GM19372 (cell line): Measurements from ENCODE around the gene MPI.
"Not testable (repeated sequence)": the region's sequence is repeated elsewhere in the genome, so short reads cannot be mapped to it uniquely, and the experiment has no call there.

Experiments used
- ATAC-seq: cut with Tn5 transposase; IDR thresholded peaks from one replicate; pipeline ENCODE4 v1.9.1; 2021; ENCODE audit warnings: mild to moderate bottlenecking, low read depth, moderate library complexity; ENCODE audit not compliant: unreplicated experiment

The MPI gene

GRCh38 chr15:74889390-74889882, 406 bp upstream of the MPI start:
- ATAC-seq, result peak; percentile 12

DNA sequence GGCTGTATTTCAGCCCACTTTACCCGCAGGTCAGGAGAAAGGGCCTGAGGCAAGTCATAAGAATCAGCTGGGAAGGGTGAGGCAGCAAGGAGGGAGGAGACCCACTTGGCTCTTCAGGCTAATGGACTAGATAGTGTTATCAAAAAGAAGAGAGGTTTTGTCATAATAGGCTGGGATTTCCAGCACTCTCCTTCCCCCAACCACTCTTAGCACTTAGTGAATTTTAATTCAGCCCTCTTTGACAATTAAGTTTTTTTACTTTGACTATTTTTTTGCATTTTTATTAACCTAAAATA, 771 bp downstream of the MPI start:
- ATAC-seq, result no peak

DNA sequence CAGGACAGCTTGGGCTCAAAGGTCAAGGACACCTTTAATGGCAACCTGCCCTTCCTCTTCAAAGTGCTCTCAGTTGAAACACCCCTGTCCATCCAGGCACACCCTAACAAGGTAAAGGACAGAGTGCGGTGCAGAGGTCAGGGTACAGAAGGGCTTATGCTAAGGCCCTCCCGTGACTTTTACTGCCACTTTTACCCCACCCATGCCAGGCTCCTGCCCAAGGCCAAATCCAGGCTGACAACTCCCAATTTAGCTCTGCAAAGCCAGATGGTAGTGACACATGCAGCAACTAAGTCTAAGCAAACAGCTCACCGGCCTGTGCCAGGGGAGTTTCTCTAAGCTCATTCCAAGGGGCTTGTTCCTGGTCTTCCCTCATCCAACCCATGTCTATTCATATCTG, 1.6 kb downstream of the MPI start:
- no peak for ATAC-seq

DNA sequence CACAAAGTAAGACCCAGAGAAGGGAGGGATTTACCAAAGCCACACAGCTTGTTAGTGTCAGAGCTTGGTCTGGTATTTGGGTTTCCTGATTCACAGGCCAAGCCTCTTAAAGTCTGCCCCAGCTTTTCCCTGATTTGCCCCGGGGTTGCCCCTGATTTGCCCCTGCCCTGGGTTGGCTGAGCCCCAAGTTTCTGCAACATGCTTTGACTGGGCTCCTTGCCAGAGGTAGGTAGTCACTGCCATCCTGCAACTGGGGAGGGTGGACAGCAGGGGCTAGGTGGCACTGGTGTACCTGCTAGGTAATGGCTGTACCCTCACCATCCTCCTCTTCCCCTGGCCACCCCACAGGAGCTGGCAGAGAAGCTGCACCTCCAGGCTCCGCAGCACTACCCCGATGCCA, 2.5 kb downstream of the MPI start:
- no peak for ATAC-seq

DNA sequence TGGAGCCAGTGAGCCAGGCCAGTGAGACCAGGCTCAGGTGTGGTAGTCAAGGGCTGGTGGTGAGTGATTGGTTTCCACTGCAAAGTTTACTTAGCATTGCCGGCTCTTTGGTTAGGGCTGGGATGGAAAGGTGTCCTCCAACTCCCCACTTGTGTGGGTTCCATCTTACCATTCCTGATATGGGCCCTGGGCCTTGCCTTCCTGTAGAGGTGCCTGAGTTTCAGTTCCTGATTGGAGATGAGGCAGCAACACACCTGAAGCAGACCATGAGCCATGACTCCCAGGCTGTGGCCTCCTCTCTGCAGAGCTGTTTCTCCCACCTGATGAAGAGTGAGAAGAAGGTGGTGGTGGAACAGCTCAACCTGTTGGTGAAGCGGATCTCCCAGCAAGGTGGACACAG, 3.1 kb downstream of the MPI start:
- no peak for ATAC-seq

DNA sequence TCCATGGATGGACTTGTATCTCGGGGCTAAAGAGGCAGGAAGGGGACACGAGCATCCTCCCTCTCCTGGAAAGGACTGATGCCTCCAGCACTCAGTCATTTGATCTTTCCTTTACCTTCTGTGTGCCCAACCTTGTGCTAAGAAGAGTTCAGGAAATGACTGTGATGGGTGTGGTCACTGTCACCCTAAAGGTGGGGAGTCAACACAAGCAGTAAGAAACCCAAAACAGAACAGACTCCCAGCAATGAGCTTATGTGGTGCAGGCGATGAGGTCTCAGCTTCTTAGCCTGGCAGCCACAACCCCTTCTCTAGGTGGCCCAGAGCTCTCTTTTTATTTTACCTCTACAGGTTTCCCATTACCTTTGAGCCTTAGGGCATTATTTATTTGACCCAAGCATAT, 3.8 kb downstream of the MPI start:
- no peak for ATAC-seq

GRCh38 chr15:74894383-74894782, 4.5 kb downstream of the MPI start:
- ATAC-seq, result not testable (repeated sequence)

DNA sequence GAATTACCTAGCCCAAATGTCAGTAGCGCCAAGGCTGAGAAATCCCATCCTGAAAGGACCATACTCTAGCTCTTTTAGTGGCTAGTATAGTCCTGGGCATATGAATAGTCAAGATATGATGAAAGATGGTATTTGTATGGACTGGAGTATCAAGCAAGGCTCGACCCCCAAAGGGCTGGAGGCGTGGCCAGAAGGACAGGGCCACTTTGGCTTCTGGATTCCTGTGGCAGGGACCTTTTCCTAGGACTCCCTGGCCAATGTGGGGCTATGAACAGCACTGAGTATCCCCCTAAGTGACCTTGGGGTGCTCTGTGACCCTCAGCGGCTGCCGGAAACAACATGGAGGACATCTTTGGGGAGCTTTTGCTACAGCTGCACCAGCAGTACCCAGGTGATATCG, 6.0 kb downstream of the MPI start:
- no peak for ATAC-seq

DNA sequence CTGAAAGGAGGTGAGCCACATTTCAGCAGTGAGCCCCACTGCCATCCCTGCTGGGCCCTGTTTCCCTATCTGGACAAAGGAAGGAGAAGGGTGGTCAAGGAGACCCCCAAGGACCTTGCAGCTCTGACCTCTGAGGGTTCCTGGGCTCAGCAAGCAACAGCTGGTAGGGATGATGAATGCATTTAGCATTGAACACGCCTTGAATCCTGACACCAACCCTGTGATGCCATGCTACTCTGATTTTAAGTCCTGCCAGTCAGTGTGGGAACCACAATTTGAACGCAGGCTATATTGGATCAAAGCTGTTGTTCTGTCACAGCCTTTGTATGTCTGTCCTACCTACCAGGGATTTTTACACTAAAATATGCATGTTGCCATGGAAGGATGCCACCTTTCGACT, 6.5 kb downstream of the MPI start:
- ATAC-seq, result no peak

DNA sequence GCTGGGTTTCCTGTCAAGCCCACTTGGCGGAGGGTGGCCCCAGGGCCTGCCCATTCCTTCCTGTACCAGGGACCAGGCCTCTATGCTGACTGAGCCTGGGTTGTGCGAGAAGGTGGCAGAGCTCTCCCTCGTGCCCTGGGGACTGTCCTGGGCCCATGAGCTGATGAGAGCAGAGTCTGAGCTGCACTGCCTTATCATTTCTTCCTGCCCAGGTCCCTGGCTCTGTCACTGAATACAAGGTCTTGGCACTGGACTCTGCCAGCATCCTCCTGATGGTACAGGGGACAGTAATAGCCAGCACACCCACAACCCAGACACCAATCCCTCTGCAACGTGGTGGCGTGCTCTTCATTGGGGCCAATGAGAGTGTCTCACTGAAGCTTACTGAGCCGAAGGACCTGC, 7.5 kb downstream of the MPI start:
- no peak for ATAC-seq

DNA sequence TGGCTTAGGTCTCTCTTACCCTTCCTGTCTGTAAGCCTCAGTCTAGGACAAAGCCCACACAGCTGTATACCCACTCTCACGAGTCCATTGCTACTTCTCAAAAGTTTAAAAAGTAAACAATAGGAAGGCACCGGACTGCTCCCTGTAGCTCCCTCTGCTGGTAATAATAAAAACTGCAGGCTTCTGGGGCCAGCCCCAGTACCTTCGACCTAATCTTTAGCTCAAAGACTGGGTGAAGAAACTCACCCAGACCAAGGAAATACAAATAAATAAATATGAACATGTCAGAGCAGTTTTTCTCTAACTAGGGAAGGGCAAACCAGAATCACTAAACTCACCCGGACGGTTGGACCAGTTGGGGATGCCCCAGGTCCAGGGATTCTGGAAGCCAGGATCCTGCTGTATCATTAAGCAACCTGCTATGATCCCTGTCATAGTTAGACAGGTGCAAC, 11.8 kb downstream of the MPI start:
- ATAC-seq, result no peak

- no peak for ATAC-seq
These were observed 12.6 kb downstream of the MPI start for GRCh38 chr15:74902295-74903075.

GRCh38 chr15:74903676-74904075, 13.8 kb downstream of the MPI start:
- no peak for ATAC-seq

DNA sequence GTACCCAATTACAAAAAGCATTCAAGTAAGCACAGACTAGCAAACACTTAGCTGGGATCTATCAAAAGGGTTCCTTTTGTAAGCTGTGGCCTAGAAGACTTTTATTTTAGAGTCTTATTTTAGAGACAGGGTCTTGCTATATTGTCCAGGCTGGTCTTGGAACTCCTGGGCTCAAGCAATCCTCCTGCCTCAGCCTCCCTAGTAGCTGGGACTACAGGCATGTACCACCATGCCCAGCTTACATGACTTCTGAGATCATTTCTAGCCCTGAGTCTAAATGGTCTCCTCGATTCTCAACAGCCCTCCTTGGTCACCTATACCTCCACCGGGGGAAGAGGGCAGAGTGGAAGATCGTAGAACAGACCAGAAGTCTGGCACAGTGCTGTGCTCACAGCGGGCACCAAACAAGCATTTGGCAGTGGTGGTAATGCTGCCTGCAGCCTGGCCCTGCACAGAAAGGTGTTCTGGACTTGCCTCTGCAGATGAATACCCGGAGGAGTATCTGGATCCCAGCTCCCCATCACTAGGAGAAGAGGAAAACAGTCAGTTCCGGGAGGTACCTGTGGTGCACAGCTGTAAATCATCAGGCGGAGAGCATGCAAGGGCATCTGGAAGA, 14.5 kb downstream of the MPI start:
- no peak for ATAC-seq

DNA sequence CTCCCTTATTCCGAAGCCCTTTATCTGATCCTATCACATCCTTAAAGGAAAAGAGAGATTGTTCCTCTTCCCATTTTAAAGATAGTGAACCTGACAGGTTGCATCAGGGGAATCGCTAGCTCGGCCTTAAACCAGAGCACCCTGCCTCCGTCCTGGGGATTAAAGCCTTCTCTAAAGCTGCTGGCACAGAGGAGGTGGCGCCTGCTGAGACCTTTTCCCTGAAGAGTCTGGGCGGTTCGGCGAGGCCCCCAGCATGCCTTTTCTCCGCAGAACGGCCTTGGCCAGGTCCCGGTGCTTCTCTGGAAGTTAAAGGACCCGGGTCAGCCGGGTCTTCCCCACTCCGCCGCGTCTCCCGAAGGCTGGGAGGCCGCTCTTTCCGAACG, 16.2 kb downstream of the MPI start:
- ATAC-seq, result peak; percentile 8

GRCh38 chr15:74906450-74907162, 16.8 kb downstream of the MPI start, which contains the start of gene FAM219B:
Gene FAM219B (minus strand): TSS chr15:74906851. CDS start chr15:74906800, 51 bp downstream.
- ATAC-seq, result peak; percentile 78

DNA sequence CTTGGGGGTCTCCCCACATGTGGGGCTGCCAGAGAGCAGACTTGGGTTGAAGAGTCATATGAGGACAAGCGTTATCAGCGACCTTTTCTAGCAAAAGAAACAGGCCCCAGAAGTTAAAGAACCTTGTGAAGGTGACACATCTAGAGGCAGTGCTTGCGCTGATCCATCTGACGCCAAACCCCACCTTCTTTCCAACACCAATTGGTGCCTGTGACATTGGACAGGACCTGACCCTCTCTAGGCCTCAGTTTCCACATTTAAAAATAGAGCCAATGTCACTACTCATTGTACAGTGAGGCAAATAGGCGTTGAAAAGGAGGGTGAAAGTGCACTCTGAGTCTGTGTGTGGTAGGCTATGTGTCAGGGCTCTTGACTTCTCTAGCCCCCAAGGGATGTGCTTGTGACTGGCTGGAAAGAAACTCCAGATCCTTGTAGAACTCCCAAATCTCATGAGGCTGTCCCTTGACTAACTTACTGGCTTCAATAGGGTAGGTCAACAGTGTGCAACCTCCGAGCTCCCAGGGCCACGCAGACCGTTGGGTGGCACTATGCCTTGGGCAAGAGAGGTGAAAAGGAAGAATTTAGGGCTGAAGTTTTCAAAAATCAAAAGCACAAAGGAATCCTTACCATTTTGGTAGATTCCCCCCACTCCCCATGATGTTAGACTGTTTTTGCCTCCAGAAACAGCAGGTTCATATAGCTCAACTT, 17.5 kb downstream of the MPI start:
- no peak for ATAC-seq

DNA sequence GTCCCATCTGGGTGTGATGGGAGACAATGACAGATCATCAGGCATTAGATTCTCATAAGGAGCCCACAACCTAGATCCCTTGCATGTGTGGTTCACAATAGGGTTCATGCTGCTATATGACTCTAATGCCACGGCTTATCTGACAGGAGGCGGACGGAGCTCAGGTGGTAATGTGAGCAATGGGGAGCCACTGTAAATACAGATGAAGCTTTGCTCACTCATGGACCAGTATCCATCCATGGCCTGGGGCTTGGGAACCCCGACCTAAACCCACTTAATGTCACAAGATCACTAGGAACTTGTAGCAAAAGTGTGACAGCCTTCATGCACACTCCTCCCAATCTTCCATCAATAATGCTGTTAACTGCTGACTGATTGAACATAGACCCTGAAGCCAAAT, 18.8 kb downstream of the MPI start:
- ATAC-seq, result no peak

DNA sequence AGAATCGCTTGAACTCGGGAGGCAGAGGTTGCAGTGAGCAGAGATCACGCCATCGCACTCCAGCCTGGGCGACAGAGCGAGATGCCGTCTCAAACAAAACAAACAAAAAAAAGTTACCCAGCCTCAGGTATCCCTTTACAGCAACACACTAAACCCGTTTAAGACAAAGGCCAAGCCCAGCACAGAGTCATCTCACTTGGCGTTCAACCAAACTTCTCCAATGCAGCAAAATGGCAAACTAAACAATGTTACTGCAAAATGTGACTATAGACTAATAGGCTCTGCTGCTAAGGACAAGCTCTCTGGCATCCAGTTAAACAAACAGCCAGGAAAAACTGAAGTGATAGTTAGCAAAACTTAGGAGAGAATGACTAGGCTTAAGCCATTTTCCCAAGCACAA, 23.2 kb downstream of the MPI start:
- no peak for ATAC-seq

GRCh38 chr15:74913799-74914198, 24.0 kb downstream of the MPI start:
- not testable (repeated sequence) for ATAC-seq

DNA sequence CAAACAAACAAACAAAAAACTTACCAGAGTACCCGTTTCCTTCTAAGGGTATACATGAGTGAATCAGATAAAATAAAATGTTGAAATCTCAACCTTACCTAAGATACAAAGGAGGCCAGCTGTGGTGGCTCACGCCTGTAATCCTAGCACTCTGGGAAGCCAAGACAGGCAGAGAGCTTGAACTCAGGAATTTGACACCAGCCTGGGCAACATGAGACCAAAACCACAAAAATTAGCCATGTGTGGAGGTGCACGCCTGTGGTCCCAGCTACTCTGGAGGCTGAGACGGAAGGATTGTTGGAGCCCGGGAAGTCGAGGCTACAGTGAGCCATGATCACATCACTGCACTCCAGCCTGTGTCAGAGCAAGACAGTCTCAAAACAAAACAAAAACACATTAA, 27.8 kb downstream of the MPI start:
- ATAC-seq, result no peak
